ENCODE measurements around the gene PRR11. TPM values are rescaled to one million over a fixed set of nuclear protein-coding genes. Genes with fewer than 3 reads are reported as not detected.
"Not testable (repeated sequence)": the region's sequence is repeated elsewhere in the genome, so short reads cannot be mapped to it uniquely, and the experiment has no call there.

Gene PRR11
- total and polyA plus RNA-seq, 7 donors = 0.28 to 2.3 (median 0.44) TPM

- ATAC-seq (no peak), DNase-seq (no peak)
- Histone ChIP-seq H3K27ac (no peak overlapping the region), H3K27me3 (ENCODE audit: insufficient read depth in 3 of 3, low read length in 2 of 3) (no peaks in the 10 kb centered on the region), H3K9me3 (no peaks in the 10 kb centered on the region), H3K4me3 (no peak overlapping the region), H3K36me3 (ENCODE audit: insufficient read depth in 1 of 2, low read depth in 1 of 2) (no peaks in the 10 kb centered on the region), H3K4me1 (no peaks in the 10 kb centered on the region)
- intact Hi-C loops (cut with DNase I) = no loop called here
- no peak for TF ChIP-seq CTCF (IDR thresholded peaks at IDR 0.05)
- WGBS, 3 donors = 93 to 98% (median 94%) methylated on average over 7 of the region's 7 CpGs
These were observed 19.5 kb downstream of the PRR11 start for GRCh38 chr17:59175076-59175475.

- ATAC-seq = no peak
- intact Hi-C loops (cut with DNase I) = no loop called here
These were observed 22.9 kb downstream of the PRR11 start for GRCh38 chr17:59178266-59178985.

DNA sequence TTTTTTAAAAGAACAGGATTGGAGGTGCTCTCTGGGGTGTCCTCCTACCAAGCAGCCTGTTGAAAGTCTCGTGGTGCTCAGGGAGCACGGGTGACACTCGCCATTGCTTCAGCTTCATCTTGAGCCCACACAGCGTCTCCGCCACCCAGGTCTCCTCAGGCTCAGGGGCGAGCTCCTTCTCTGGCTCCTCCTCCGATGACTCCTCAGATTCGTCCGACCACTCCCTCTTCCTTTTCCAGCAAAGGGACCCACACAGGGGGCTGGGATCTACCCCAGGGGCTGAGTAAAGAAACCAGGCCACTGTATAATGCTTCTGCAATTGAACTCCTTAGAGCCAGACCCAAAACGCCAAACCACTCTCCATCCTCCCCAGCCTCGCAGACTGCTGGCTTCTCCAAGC, 24.1 kb downstream of the PRR11 start:
- intact Hi-C loops (cut with DNase I); H3K27ac ChIP-seq; ATAC-seq; H3K4me3 ChIP-seq; H3K36me3 ChIP-seq (ENCODE audit: insufficient read depth in 1 of 2, low read depth in 1 of 2); DNase-seq; H3K4me1 ChIP-seq; H3K9me3 ChIP-seq; H3K27me3 ChIP-seq (ENCODE audit: insufficient read depth in 3 of 3, low read length in 2 of 3): not testable (repeated sequence)
- 92 to 95% (median 93%) methylated on average over 11 of the region's 11 CpGs for WGBS, 3 donors

More at GRCh38 chr17:59178266-59178985, 22.9 kb downstream of the PRR11 start:
- H3K4me3 ChIP-seq = no peak overlapping the region
- no peaks in the 10 kb centered on the region for H3K36me3 ChIP-seq (ENCODE audit: insufficient read depth in 1 of 2, low read depth in 1 of 2)
- no peaks in the 10 kb centered on the region for H3K9me3 ChIP-seq
- no peaks in the 10 kb centered on the region for H3K4me1 ChIP-seq
- DNase-seq = no peak
- H3K27me3 ChIP-seq (ENCODE audit: insufficient read depth in 3 of 3, low read length in 2 of 3) = no peaks in the 10 kb centered on the region
- TF ChIP-seq CTCF (IDR thresholded peaks at IDR 0.05) = no peak
- H3K27ac ChIP-seq = no peak overlapping the region
- WGBS, 3 donors = 74 to 78% (median 76%) methylated on average over 7 of the region's 7 CpGs

DNA sequence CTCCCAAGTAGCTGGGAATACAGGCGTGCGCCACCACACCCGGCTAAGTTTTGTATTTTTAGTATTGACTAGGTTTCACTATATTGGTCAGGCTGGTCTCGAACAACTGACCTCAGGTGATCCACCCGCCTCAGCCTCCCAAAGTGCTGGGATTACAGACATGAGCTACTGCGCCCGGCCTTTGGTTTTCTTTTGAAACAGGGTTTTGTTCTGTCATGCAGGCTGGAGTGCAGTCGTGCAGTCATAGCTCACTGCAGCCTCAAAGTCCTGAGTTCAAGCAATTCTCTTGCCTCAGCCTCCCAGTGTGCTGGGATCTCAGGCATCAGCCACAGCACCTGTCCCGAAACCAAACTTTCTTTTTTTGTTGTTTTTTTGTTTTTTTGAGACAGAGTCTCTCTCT, 25.1 kb downstream of the PRR11 start:
- Histone ChIP-seq H3K9me3 (no peaks in the 10 kb centered on the region), H3K4me1 (no peaks in the 10 kb centered on the region), H3K27ac (no peak overlapping the region), H3K4me3 (no peak overlapping the region), H3K36me3 (ENCODE audit: insufficient read depth in 1 of 2, low read depth in 1 of 2) (no peaks in the 10 kb centered on the region), H3K27me3 (ENCODE audit: insufficient read depth in 3 of 3, low read length in 2 of 3) (no peaks in the 10 kb centered on the region)
- 96 to 98% (median 97%) methylated on average over 9 of the region's 9 CpGs for WGBS, 3 donors
- no peak for TF ChIP-seq CTCF (IDR thresholded peaks at IDR 0.05)
- ATAC-seq (no peak), DNase-seq (no peak)
- intact Hi-C loops (cut with DNase I) = no loop called here

DNA sequence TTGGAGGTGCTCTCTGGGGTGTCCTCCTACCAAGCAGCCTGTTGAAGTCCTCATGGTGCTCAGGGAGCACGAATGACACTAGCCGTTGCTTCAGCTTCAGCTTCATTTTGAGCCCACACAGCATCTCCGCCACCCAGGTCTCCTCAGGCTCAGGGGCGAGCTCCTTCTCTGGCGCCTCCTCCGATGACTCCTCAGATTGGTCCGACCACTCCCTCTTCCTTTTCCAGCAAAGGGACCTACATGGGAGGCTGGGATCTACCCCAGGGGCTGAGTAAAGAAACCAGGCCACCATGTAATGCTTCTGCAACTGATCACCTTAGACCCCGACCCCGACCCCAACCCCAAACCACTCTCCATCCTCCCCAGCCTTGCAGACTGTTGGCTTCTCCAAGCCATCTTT, 25.9 kb downstream of the PRR11 start:
- Histone ChIP-seq H3K27ac (no peak overlapping the region), H3K27me3 (ENCODE audit: insufficient read depth in 3 of 3, low read length in 2 of 3) (no peaks in the 10 kb centered on the region), H3K4me3 (no peak overlapping the region), H3K4me1 (no peaks in the 10 kb centered on the region), H3K9me3 (no peaks in the 10 kb centered on the region), H3K36me3 (ENCODE audit: insufficient read depth in 1 of 2, low read depth in 1 of 2) (no peaks in the 10 kb centered on the region)
- intact Hi-C loops (cut with DNase I) = no loop called here
- no peak for ATAC-seq
- 98 to 99% (median 99%) methylated on average over 9 of the region's 9 CpGs for WGBS, 3 donors
- no peak for TF ChIP-seq CTCF (IDR thresholded peaks at IDR 0.05)
- no peak for DNase-seq
